NCI-H1694 (cell line): ENCODE data around the gene KCNH6.

Experiments used
- DNase-seq: peaks from one replicate; lab custom pipeline; 2025; lab: John Stamatoyannopoulos, UW

The KCNH6 gene, protein sequence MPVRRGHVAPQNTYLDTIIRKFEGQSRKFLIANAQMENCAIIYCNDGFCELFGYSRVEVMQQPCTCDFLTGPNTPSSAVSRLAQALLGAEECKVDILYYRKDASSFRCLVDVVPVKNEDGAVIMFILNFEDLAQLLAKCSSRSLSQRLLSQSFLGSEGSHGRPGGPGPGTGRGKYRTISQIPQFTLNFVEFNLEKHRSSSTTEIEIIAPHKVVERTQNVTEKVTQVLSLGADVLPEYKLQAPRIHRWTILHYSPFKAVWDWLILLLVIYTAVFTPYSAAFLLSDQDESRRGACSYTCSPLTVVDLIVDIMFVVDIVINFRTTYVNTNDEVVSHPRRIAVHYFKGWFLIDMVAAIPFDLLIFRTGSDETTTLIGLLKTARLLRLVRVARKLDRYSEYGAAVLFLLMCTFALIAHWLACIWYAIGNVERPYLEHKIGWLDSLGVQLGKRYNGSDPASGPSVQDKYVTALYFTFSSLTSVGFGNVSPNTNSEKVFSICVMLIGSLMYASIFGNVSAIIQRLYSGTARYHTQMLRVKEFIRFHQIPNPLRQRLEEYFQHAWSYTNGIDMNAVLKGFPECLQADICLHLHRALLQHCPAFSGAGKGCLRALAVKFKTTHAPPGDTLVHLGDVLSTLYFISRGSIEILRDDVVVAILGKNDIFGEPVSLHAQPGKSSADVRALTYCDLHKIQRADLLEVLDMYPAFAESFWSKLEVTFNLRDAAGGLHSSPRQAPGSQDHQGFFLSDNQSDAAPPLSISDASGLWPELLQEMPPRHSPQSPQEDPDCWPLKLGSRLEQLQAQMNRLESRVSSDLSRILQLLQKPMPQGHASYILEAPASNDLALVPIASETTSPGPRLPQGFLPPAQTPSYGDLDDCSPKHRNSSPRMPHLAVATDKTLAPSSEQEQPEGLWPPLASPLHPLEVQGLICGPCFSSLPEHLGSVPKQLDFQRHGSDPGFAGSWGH

DNA sequence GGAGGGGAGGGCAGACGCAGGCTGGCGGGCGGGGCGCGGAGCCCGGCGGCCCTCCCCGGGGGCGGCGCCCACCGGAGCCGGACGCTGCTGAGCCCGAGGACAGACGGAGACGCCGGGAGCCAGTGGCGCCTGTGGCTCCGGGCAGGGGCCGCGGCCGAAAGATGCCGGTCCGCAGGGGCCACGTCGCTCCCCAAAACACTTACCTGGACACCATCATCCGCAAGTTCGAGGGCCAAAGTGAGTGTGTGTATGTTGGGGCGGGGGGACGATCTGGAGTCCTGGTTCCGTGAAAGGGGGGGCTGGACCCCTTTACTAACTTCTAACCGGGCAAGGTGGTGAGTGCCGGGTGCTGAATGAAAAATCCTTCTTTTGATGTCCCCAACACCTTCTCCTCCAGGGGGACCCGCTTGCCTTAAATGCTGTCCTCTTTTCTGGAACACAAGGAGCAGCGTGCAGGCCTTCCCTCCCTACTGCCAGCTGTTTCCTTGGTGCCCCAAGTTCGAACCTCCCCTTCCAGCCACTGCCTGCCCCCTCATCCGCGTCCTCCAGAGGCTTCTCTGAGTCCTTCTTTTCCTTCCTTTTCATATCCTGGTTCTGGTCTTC is at the start of gene KCNH6:
TSS of gene KCNH6 (plus strand) at position 106 of the 603 bp plus-strand sequence. CDS start at position 162, 56 bp downstream.
- no peak for DNase-seq

GRCh38 chr17:63474174-63474573 is 49.0 kb upstream of the KCNH6 start:
- DNase-seq: no peak

DNA sequence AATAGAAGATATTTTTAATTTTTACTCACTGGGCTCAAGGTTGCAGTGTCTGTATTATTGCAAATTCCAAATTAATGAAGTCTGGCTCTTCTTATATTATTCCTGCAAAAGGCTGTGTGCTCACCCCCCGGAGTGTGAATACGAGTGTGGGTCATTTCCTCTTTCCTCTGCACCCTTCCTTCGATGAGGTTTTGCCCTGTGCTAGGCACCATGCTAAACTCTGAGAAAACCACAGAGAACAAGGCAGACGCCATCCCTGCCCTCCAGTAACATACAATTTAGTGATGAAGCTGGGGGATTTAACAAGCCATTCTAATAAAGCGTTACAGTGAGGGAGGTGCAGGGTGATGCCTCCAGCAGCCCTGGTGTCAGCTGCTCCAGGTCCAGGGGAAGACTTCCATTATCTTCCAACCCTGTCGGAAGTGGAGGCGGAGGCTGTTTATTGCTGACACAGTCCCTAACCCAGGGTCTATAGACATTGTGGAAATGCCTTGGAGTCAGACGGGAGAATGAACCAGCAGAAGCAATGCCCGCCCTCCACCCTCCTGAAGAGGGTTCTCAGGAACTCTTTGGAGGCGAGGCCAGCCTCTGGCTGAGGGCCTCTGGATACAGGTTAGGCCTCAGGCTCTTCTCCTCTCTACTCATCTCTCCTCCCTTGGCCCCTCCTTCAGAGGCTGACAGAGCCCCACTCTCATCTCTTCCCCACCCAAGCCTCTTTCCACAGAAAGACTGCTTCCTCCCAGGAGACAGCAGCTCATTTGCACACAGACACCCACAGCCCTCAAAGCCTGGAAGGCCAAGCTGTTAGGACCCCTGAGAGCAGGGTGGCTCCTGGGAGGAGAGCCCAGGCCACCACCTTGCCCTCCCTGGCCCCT is 48.3 kb upstream of the KCNH6 start:
- DNase-seq: no peak

- no peak for DNase-seq
Measured at GRCh38 chr17:63475491-63476412, 47.4 kb upstream of the KCNH6 start.

DNA sequence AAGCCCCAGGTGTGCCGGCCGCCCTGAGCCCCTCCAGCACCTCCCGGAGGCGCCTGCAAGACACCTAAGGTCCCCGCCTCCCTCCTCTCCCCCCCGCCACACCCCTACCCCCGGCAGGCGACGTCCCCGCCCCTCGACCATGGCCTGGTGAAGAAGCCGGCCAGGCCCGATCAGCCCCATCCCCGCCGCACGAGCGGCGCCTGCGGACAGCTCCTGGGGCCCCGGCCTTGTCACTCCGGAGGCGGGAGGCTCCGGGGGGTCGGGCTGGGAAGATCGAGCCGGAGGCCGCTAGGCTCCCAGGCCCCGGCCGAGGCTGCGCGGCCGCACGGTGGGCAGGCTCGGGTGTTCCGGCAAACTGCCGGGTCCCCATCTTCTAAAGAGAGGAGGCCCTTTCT is 46.7 kb upstream of the KCNH6 start:
- DNase-seq: no peak

GRCh38 chr17:63476854-63477479 is 46.2 kb upstream of the KCNH6 start, which contains the start of gene ACE:
ACE (plus strand) TSS chr17:63477061; CDS start chr17:63477095, 34 bp downstream.
- DNase-seq: no peak

DNA sequence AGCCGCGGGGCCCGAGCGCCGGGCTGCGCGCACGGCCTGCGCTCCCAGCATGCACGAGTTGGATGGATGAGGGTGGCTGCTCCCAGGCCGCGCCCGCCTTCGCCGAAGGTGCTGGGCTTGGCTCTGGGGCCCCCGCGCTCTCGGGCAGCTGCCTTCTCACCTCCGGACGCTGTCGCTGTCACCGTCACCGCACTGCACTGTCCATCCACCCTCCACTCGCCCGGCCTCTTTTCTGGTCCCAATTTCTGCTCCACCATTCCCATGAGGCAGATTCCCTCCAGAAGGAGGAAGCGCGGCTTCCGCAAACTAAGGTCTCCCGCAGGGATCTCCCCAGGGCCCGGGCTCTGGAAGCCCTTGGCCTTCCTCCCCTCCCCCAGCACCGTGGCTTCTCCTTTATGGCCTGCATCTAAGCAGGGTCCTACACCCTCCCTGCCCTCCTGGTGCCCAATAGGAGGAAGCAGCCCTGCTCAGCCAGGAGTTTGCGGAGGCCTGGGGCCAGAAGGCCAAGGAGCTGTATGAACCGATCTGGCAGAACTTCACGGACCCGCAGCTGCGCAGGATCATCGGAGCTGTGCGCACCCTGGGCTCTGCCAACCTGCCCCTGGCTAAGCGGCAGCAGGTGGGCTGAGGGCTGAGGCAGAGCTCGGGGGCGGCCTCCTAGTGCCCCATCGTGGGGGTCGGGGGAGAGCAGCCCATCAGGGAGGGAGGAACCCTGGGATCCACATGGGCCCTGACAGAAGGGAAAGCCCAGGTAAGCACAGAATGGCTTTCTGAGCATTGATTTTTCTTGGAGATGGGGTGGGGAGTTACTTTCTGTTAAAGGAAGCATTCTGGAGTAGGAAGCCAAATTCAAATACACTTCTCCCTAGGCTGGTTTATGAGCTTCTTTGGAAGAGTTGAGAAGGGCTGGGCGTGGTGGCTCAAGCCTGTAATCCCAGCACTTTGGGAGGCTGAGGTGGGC is 45.4 kb upstream of the KCNH6 start:
- no peak for DNase-seq

GRCh38 chr17:63478814-63479494 is 44.2 kb upstream of the KCNH6 start:
- DNase-seq: peak; percentile 44

DNA sequence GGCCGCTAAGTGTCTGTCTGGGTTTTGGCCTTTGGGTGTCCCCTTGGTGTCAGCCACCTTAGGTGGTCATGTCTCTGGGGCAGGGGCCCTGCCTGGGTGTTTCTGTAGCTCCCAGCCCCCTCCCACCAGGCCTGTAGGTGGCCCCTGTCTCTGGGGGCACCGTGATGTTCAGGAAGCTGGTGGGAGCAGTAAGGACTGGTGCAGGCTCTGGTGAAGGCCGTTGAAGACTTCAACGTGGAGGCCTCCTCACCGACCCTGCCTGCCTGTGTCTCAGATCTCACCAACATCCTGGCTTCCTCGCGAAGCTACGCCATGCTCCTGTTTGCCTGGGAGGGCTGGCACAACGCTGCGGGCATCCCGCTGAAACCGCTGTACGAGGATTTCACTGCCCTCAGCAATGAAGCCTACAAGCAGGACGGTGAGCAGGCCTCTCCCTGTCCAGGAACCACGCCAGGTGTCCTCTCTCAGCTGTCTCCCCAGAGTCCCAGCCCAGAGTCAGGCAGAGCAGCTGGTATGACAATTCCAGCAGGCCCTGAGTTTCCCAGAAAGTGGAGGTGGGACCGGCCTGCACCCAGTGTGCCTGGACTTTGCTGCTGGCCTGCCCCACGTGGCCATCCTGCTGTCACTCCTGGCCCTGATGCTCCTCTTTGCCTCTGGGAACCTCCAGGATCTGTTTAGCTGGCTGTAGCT is 43.5 kb upstream of the KCNH6 start:
- DNase-seq: peak; percentile 68

GRCh38 chr17:63480192-63480784 is 42.9 kb upstream of the KCNH6 start:
- DNase-seq: no peak

- peak; percentile 97 for DNase-seq
Measured at GRCh38 chr17:63480826-63481487, 42.2 kb upstream of the KCNH6 start.

DNA sequence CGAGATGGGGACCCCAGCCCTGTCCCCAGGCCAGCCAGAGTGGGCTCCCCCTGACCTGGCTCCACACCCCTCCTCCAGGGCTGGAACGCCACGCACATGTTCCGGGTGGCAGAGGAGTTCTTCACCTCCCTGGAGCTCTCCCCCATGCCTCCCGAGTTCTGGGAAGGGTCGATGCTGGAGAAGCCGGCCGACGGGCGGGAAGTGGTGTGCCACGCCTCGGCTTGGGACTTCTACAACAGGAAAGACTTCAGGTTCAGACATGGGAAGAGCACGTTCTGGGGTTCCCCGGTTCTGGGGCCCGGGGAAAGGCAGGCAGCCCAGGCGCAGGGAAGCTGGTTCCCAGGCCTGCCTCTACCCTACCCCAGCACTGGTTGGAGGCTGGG is 41.7 kb upstream of the KCNH6 start:
- DNase-seq: no peak

- DNase-seq: no peak
Measured at GRCh38 chr17:63482509-63482908, 40.6 kb upstream of the KCNH6 start.

- DNase-seq: no peak
Measured at GRCh38 chr17:63483038-63483437, 40.1 kb upstream of the KCNH6 start.

GRCh38 chr17:63483655-63484575 is 39.2 kb upstream of the KCNH6 start:
- no peak for DNase-seq
